HG03064 (cell line): ENCODE data around the gene DNAAF8.
"Not testable (repeated sequence)": the region's sequence is repeated elsewhere in the genome, so short reads cannot be mapped to it uniquely, and the experiment has no call there.

Experiments
- ATAC-seq: cut with Tn5 transposase; IDR thresholded peaks from one replicate; pipeline ENCODE4 v1.9.1; 2021; ENCODE audit warnings: low read depth; ENCODE audit not compliant: unreplicated experiment

The DNAAF8 gene

DNA sequence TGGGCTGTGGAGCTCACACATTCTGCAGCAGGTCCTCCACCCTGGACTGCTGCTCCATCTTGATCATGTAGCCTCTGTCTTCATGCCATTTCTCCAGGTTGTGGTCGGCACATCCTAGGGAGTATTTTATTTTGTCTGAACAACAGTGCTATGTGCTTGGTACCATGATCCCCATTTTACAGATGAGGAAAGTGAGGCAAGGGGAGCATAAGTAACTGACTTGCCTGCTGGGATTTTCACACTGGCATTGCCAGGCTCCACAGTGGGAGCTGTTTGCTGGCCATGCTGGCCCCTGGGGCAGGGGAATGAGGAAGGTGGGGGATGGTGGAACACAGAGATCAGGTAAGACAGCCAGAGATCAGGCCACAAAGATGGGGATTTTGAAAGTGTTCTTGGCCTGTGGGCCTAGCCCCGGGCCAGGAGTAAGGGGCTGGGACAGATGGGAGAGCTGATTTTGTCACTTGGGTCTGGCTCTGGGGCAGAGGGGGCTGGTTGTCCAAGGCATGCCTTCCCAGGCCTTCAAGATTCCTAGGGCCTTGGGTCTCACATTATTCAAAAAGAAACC is 41.9 kb downstream of the DNAAF8 start:
- ATAC-seq = no peak

GRCh38 chr16:4777339-4778049 is 43.2 kb downstream of the DNAAF8 start:
- no peak for ATAC-seq

DNA sequence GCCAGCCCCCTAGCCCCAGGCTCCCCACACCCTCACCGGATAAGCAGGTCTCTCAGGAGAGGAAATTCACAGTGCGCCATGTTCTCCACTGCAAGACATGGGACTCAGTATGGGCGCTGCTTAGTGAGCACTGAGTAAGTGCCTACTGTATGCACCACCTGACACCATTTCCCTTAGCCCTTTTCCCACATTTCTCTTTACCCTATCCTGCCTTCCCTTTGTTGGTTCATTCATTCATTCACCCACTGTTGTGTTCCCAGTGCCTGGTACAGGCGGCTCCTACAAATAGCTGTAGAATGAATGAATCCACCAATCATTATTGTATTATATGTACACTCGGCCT is 43.7 kb downstream of the DNAAF8 start:
- no peak for ATAC-seq

DNA sequence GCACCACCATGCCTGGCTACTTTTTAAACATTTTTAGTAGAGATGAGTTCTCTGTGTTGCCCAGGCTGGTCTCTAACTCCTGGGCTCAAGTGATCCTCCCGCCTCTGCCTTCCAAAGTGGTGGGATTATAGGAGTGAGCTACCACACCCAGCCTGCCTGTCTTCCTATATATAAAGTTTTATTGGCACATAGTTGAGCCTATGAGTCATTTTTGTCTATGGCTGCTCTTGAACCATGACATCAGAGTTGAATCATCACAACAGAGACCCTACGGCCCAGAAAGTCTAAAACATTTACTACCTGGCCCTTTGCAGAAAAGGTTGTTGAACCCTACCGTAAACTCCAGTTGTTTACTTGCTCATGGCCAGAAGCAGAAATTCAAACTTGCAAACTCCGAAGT is 45.9 kb downstream of the DNAAF8 start:
- no peak for ATAC-seq

- ATAC-seq = no peak
Measured at GRCh38 chr16:4783251-4783950, 49.1 kb downstream of the DNAAF8 start.

DNA sequence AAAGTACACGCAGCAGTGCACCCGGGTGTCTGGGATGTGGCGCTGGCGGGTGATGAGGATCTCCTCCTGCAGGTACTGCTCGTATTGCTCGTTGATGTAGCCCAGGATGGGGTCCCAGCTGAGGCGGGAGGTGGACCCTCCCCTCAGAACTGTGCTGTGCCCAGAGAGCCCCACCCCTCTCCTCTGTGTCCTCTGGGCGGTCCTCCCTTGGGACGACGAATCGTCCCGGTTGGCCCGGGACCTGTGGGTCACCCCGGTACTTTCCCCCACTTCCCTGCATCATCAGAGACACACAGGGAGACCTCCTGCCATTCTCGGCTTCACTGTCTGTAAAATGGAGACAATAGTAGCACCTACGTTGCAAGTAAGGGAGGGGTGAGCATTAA is 49.6 kb downstream of the DNAAF8 start:
- no peak for ATAC-seq

GRCh38 chr16:4784444-4784987 is 50.2 kb downstream of the DNAAF8 start:
- ATAC-seq = not testable (repeated sequence)

DNA sequence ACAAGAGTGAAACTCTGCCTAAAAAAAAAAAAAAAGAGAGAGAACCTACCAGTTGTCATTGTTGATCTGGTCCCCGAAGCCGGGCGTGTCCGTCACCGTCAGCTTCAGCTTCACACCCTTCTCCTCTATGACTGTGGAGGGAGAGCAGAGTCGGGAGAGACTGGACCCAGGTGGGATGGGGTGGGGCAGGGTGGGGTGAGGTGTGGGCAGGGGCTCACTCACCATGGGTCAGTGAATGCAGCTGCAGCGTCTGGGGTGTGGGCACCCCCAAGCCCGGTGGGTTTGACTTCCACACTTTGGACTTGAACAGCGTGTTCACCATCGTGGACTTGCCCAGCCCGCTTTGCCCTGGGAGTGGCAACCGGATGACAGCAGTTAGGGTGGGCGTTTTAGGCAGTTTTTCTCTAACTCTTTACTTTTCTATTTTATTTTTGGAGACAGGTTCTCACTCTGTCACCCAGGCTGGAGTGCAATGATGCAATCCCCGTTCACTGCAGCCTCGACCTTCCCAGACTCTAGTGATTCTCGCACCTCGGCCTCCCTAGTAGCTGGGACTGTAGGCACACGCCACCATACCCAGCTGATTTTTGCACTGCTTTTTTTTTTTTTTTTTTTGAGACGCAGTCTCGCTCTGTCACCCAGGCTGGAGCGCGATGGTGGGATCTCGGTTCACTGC is 51.6 kb downstream of the DNAAF8 start:
- ATAC-seq = no peak

- no peak for ATAC-seq
Measured at GRCh38 chr16:4787068-4787467, 52.7 kb downstream of the DNAAF8 start.

DNA sequence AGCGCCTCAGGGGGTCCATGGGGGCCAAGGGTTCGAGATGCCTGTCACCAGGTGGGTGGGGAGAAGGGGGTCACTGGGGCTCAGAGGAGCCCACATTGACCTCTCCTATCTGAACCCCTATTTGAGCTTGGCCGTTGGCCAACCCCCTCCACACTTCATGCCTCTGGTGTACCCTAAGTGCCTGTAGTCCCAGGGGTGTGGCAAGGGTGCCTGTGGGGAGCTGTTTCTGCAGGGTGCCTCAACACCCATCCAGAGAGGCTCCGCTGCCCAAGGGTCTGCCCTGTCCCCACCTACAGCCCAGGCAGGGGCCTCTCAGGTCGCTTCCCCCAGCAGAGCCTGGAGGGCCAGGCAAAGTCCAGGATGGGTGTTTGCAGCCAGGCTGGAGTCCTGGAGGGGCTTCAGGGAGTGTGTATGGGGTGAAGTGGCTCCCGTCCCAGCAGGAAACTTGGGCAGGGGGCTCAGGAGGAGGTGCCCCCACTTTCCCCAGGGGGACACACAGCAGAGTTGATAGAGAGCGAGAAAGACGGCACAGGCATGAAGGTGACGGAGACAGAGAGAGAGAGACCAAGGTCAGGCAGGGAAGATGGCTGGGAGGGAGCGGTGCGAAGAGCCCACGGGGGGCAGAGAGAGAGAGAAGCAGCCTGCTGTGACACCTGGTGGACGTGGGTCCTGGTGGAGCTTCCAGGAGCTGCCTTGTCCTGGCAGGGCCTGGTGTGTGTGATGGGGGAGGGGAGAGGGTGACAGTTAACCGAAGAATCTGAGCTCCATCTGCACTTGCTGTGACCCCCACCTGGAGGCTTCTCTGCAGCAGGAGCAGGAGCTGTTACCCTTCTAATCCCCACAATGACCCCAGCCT is 53.5 kb downstream of the DNAAF8 start, which contains the start of gene SEPTIN12:
SEPTIN12 (minus strand) TSS at position 719 of the 856 bp plus-strand sequence; CDS start at position 19, 700 bp downstream.
- no peak for ATAC-seq

DNA sequence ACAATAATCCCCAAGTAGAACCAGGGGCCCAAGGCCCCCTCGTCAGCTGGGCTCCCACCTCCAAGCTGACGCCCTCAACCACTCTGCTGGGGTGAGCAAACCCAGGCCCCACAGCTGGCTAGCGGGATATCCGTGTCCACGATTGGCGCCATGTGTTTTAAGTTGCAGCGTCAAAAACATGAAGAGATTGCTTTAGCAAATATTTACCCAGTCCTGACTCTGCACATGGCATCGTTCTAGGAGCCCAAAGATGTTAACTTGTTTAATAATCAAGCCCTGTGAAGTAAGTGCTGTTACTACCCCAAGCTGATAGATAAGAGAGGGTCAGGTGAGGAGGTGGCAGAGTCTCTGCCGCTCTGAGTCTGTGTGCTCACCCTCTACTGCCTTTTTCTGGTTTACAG is 54.2 kb downstream of the DNAAF8 start:
- no peak for ATAC-seq

GRCh38 chr16:4788910-4789309 is 54.6 kb downstream of the DNAAF8 start:
- no peak for ATAC-seq

GRCh38 chr16:4790261-4790660 is 55.9 kb downstream of the DNAAF8 start:
- ATAC-seq = no peak

- ATAC-seq = no peak
Measured at GRCh38 chr16:4790871-4791270, 56.5 kb downstream of the DNAAF8 start.

DNA sequence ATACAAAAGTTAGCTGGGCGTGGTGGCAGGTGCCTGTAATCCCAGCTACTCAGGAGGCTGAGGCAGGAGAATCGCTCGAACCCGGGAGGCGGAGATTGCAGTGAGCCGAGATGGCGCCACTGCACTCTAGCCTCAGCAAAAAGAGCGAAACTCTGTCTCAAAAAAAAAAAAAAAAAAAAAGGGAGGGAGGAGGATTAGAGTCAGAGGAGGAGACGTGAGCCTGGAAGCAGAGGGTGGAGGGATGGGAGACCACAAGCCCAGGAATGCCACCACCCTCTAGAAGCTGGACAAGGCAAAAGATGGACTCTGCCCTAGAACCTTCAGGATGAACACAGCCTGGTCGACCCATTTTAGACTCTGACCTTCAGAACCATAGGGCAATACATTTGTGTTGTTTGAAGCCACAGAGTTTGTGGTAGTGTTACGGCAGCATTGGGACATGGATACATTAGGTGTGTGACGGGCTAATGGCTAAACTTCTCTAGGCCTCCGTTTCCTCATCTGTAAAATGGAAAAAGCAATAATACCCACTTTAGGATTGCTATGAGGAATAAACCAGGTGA is 58.7 kb downstream of the DNAAF8 start:
- ATAC-seq = no peak

DNA sequence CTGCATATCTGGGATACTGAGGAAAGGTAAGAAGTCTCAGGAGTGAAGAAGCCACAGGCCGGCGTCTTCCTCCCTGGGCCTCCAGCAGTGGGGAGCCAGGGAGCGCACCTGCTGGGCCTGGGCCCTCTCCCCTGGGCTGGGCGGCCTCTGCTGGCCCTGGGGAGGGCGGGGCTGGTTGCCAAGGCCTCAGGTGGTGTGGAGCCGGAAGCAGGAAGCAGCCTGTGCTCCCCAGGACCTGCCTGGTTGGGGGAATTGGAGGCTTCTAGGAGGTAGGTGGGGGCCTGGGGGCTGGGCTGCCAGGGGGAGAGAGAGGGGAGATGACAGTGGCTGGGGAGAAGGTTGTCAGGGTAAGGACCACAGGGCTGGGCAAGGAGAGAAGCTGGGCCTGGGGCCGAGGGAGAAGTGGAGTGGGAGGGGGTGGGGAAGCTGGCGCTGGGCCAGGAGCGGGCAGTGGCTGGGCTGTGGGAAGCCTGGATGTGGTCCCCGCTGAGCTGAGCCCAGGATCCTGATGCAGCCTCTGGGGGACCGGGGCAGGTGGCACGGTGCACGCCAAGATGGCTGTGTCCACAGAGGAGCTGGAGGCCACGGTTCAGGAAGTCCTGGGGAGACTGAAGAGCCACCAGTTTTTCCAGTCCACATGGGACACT is 61.0 kb downstream of the DNAAF8 start, which contains the start of gene SMIM22:
SMIM22 (plus strand) TSS at position 189 of the 647 bp plus-strand sequence; CDS start at position 555, 366 bp downstream.
- ATAC-seq = no peak

DNA sequence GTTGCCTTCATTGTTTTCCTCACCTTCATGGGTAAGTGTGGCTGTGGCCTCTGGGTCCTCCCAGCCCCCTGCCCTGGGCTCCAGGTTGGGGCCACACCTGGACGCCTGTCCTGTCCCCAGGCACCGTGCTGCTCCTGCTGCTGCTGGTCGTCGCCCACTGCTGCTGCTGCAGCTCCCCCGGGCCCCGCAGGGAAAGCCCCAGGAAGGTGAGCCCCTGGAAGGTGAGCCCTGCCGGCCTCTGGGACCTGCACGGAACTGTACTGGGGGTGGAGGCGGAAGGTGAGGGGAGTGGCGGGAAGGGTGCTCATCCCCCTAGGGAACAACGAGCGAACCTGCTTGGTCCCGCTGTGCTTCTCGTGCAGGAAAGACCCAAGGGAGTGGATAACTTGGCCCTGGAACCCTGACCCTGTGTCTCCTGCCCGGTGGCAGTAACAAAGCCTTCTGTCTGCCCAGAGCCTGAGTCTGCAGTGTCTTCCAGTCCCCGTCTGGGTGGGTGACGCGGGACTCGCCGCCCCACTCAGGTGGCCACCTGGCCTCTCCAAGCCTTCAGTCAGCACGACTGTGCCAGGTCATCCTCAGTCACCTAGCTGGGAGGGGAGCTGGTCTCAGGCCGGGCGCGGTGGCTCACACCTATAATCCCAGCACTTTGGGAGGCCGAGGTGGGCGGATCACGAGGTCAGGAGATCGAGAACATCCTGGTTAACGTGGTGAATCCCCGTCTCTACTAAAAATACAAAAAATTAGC is 61.7 kb downstream of the DNAAF8 start:
- no peak for ATAC-seq

DNA sequence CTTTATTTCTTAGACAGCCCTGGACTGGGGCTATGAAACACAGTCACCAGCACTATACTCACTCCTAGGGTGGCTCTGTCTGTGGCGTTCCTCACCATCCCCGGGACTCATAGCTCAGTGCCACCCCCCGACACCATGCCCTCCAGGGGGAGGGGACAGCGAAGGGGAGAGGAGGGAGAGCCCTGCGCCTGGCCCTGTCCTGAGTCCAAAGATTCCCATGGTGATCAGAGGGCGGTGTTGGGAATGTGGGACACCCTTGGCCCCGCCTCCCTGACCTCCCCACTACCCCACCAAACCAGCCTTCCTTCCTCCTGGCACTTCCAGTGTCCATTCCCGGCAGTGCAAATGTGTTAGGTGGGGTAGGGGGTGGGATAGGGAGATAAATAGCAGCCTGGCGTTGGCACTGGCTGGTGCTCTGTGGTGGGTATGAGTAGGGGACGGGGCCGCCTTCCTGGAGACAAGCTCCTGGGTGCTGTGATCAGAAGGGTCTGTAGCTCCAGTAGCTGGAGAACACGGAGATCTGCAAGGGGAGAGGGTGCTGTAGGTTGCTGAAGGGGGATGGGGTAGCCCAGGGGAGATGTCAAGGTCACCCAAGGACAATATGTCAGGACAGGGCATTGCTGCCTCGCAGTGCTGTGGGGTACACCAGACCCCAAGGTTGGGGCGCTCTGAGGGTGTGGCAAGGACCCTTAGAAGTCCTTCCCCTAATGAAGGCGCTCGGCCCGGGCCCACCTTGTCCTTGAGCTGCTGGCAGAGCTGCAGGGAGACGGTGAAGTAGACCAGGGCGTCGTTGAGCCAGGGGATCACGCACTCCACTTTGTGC is 62.9 kb downstream of the DNAAF8 start:
- ATAC-seq = no peak
